Fibroblast of peridontal ligament (primary cell): ENCODE measurements around the gene PEX14.

Experiments used
- DNase-seq: peaks from one replicate; pipeline ENCODE4 v3.0.0-alpha.2; 2010; ENCODE audit errors: extremely low read depth

The PEX14 gene

DNA sequence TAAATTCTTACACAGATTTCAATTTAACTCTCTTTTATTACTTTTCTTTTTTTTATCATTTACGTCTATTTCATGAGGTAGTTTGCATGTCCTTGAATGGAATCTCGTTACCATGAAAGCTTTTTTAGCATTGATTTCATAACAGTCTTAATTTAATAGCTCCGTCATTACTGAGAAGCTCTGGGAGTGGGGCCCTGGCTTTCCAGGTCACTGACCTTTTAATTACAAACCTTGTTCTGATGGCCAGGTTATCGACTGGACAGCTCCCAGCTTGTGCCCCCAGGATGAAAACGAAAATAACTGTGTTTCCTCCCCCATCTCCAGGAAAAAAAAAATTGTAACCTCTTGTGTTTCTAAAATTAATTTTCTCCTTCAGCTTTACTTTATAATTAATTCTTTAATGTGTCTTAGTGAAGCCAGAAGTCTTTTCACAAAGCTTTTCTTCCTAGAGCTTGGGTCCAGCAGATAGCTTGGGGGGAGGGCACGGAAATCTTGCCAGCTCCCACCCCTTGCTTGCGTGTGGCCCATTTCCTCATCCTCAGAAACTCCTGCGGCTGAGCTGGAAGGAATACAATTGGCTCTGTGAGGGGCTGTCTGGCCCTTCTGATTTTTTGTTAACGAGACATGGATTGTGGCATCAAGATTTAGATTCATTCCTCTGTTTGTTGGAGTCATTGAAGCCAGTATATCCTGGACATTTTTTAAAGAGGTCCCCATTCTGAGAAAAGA is 65.7 kb downstream of the PEX14 start:
- no peak for DNase-seq

DNA sequence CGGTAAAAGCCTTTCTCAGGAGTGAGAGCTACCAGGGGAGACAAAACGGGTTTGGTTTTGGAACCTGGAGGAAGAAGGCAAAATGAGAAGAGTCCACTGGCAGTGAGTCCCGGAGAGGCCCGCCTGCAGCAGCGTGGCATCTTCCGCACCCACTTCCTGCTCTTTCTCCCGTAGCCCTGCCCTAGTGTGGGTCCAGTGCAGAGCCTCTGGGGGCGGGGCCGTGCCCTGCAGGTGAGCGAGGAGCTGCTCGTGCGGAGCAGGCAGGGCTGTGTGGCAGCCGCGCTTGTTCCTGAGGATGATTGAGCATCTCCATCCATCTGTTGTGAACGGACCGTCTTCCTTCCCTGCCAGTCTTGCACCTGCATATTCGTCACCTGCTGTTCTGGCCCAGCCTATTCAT is 66.5 kb downstream of the PEX14 start:
- no peak for DNase-seq

DNA sequence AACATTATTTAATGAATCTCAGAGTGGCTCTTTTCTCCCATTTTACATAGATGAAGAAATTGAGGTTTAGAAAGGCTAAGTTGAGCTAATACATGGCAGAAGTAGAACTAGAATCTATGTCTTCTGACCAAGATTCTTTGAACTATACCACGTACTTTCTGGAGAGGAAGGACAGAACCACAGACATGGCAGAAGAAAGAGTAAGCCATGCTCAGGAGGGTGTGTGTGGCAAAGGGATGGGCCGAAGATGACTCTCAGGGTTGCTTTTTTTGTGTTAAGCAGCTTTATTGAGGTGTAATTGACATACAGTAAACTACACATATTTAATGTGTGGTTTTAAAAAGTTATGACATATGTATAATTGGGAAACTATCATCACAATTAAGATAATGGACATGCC is 69.5 kb downstream of the PEX14 start:
- DNase-seq = no peak

DNA sequence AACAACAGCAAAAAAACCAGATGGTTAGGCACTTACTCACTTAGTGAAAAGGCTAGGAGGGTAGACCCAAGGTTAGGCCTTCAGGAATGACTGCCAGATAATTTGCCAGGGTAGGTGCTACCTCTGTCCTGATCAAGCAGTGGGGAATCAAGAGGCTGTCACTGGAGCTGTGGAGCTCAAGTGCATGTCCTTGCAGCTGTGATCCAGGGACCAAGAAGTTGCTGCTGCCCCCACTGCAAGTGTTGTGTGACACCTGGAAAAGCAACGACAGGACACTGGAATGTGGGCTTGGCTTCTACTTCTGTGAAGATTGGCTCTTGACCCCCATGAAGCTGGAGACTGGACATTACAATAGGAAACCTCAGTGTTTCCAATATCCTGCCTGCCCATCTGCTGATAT is 72.1 kb downstream of the PEX14 start:
- no peak for DNase-seq

DNA sequence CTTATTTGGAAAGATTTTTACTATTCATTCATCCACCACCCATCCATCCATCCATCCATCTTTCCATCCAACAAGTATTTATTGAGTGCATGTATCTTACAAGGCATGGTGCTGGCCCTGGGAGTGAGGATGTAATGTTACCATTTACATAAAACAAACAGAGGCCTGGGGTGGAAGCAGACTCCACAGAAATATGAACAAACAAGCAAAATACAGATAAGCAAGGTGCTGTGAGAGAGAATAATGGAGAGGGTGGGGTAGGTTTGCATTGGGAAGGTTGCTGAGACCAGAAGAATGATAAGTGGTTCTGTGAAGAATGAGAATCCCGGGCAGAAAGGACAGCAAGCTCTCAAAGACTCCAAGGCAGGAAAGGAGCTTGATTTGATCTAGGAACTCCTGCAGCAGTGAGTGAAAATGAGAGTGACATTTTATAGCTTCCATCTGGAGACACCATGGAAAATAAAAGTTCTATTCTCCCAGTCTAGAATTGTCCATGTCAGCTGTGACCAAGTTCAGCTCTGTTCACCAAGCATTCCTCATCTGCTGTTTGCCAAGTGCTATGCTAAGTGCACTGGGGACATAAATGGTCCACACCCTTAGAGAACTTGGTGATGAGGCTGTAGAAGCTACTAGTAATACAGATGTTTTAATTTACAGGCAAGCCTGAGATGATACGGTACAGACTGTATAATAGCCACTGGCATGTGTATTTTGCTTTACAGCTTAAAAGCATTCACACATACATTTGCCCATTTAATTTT is 75.3 kb downstream of the PEX14 start:
- no peak for DNase-seq

DNA sequence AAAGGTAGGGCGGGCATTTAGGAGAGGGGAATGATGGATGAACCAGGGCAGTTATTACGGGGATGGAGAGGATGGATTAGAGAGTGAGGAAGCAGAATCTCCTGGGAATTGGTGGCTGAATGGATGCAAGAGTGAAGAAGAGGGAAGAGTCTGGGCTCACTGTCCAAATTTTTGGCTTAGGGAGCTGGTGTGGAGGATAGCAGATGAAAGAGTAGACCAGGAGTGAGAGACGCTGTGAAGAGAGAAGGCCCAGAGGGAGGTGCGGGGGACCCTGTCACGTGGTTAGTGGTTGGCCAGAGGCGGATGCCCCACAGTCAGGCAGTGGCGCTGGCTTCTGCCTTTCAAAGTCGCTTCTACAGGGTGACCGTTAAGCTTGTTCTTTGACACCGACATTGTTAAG is 78.4 kb downstream of the PEX14 start:
- DNase-seq = no peak

DNA sequence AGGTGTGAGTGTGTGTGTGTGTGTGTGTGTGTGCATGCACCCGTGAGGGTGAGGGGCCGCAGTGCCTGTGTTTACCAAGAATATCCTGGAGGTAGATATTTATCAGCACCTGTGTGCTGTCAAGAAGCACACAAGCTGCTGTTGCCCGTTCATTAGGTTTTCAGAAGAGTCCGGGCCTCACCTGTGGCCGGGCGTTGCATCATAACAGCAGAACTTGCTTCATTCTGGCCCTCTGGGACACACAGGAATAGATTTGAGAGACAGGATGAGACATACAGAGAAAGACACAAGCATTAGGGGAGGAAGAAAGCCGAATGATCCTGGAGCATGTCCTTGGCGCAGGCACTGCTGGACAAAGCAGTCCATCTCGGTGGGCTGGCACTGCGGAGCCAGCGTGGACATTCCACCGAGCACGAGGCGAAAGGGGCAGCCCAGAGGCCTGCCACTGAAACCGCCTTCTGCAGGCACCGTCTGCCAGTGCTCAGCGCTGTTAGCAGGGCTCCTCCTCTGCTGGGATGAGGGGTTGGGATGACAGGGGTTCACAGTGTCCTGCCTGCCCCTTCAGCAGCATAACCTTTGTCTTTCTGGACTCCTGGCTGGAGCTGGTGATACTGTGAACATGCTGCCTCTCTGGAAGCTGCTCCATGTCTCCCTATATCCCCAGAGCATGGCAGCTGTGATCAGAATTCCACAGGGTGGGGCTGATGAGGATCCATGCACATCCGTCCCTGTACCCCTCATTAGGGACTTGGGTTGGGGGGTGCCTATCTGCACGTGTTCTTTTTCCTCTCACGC is 81.1 kb downstream of the PEX14 start:
- DNase-seq = no peak

DNA sequence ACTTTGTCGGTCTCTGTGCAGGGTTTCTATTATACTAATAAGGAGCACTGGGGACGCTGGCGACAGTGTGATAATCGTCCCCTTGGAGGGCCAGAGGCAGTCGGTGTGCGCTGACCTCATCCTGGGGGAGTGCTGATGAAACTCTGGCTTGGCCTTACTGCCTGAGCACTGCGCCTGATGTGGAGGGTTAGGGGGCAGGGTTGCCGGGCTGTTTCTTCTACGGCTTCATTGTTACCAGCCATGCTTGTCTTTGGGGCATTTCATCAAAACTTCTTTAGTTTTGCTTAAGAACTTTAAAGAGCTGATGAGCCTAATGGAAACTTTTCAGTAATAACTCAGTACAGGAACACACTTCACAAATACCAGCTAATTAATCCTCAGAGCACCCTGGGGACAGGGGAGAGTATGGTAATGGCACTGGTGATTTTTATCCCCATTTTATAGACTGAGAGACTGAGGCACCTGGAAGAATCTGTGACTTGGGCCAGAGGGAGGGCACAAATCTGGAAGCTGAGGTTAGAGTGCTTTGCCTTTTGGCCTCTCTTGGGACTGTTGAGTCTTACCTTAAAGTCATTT is 81.8 kb downstream of the PEX14 start:
- DNase-seq = no peak

DNA sequence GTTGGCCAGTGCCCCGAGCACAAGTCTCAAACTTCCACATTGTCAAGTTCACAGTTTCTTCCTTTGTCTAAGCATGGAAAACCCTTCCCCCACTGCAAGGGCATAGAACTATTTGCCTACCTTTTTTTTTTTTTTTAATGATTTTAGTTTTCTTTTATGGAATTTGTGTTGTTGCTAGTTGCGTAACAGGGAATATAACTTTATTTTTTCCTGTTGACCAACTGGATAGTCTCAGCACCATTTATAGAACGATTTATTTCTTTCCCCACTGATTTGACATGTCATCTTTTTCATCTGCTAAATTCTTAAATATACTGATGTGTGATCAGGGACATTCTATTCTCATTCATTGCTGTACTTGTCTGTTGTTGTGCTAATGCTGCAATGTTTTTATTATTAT is 83.0 kb downstream of the PEX14 start:
- DNase-seq = no peak

DNA sequence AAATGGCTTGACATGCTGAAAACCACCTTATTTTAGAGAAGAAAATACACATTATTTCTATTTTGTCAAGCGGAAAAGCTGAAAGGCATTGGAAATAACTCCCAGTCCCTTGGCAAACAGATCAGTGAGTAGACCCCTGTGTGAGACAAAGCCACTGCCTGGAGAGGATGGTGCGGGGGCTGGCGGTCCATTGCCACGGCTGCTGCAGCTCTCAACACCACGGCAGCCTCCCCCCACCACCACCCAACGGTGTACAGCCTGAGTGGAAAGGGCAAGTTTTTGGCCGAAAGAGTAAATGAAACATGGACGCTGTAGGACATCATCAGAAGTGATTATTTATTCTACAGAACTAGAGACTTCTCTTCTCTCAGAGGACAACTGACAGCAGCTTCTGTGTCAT is 84.6 kb downstream of the PEX14 start:
- no peak for DNase-seq

DNA sequence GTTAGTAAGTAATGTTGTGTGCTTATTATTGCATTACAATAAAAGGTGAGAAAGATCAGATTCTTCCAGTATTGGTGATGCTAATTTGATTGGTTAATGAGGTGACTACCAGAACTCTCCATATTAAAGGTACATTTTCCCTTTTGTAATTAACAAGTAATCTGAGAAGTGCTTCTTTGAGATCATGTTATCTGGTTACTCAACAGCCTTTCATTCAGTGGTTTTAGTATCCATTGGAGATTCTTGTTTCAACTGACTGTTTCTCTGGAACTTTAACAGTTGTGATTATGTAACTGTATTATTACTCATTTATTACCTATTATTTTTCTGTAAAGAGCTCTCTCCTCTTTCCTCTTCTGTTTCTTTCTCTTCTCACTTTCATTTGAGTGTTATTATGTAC is 86.7 kb downstream of the PEX14 start:
- DNase-seq = peak; percentile 35

DNA sequence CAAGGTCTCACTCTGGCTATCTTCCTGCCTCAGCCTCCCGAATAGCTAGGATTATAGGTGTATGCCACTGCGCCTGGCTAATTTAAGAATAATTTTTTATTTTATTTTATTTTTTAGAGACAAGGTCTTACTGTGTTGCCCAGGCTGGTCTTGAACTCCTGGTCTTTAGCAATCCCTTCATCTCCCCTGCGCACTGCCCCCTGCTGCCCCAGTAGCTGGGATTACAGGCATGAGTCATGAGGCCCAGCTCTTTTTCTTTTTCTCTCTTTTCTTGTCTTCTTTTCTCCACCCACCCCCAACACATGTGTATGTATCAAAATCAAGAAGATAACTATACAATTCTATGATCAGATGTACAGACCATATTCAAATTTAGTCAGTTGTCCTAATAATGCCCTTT is 87.2 kb downstream of the PEX14 start:
- DNase-seq = no peak

DNA sequence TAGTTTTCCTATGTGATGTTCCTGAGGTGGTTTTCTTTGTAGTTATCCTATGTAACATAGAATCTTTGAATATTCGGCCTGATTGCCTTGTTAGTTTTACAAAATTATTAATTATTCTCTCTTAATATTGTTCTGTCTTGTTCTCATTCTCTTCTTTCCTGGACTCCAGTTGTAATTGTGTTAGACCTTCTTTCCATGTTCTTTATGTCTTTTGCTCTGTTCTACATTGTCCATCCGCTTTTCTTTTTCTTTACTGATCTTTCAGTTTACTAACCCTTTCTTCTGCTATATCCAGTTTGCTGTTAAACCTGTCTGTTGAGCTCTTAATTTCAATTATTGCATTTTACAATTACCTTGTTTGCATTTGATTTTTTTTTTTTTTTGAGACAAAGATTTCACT is 89.3 kb downstream of the PEX14 start:
- no peak for DNase-seq

DNA sequence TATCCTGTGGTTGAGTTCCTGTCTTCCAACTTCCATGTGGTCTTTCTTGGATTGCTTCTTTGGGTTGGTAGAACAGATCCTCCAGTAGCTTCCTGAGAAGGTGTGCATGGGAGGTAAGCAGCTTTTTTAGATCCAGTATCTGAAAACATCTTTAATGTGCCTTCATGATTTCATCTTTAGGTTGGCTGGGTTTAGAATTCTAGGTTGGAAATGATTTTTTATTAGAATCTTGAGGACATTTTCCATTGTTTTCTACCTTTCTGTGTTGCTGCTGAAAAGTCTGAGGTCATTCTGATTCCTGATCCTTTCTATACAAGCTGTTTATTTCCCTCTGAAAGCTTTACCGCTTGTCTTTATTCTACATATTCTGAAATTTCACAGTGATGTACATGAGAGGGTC is 94.8 kb downstream of the PEX14 start:
- DNase-seq = no peak

DNA sequence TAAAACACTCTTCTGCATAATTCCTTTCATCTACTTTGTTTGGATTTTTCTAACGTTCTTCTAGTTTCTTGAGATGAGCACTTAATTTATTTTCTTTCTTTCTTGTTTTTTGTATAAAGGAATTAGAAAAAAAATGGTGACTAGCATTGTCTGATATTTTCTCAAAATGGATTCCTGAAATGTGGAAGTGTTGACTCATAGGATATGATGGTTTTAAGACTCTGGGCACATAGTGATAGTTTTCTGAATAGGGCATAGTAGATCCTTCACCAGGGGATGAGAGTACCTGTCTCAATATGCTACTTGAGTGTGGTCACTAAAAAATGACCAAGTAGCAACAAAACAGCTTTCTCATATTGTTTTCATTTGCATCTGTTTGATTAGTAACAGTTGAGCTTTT is 100.9 kb downstream of the PEX14 start:
- peak; percentile 65 for DNase-seq

DNA sequence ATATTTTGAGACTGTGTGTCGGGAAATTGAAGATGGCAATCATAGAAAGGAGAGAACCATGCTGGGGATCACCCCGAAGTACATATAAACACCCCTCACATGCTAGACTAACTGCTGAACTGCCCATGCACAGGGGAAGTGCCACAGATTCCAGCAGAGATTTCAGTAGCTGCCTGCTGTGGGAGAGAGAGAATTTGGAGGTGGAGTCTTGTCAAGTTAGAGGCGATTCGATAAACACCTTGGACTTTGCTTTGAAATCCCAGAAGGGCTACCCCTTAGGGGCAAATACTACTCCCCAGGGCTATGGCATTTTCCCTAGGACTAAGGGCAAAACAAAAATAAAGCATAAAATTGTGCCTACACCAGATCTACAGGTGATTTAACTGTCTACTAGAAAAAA is 103.3 kb downstream of the PEX14 start:
- no peak for DNase-seq

DNA sequence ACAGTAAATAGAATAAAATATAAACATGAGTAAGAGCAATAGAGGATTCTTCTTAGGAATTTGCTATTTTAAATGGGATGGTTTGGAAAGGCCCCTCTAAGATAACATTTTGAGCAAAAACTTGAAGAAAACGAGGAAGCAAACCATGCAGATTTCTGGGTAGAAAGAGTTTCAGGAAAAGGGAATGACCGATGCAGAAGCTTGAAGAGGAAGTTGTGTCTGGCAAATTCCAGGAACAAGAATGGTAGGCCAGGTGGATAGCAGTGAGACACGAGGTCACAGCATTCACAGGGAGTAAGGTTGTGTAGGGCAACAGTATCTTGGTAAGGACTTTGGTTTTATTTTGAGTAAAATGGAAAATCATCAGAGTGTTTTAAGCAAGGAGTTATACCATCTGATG is 108.9 kb downstream of the PEX14 start:
- DNase-seq = no peak

DNA sequence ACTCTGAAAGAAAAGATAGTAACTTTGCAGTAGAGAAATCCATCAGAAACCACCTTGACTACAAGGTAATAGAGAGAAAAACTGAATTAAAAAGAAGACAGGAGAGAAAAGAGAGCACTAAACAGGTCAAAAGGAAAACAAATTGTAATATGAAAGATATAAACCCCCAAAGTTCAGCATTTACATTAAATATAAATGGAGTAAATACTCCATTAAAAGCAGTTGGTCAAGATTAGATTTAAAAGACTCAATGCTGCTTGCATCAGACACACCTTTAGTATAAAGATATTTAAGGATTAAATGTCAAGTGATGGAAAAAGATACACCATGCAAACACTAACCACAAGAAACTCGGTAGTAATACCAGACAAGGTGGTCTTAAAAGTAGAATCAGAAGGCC is 110.5 kb downstream of the PEX14 start:
- DNase-seq = no peak

DNA sequence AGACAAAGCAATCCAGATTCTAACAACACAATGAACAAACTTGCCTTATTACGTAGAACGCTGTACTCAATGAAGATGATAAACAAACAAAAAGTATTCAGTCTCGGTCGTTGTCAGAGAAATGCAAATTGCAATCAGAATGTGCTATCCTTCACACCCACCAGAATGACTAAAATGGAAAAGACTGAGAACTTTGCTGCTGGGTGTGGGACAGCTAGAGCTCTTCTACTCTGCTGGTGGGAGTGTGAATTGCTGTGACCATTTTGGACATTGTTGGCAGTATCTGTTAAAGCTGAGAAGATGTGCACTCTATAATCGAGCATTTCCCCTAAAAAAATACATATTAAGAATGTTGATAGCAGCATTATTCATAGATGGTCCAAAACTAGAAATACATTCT is 111.4 kb downstream of the PEX14 start:
- DNase-seq = no peak

DNA sequence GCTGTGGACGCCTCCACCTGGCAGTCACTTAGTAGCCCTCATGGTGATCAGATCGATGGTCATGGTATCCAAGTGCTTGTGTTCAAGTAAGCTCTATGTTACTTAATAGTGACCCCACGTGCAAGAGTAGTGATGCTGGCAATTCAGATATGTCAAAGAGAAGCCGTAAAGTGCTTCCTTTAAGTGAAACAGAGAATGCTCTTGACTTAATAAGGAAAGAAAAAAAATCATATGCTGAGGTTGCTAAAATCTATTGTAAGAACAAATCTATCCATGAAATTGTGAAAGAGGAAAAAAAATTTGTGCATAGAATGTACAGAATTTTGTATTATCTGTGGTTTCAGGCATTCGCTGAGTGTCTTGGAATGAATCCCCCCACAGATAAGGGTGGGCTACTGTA is 113.9 kb downstream of the PEX14 start:
- DNase-seq = no peak

DNA sequence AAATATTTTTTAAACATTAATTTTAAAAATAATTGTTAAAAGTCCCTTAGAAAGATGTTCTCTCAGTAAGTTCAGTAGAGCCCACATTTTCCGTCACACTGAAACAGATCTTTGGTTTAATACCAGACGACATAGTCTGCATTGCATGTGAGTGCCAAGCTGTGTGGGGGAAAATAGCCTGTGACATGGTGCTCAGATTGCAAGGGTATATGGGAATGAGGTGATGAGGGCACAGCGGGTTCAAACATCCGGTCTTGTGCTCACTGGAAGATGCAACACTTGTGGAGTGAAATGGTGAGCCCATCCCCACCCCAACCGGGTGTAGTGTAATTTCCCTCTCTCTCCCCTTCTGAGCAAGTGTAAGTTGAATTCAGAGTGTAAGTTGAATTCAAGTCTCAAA is 114.3 kb downstream of the PEX14 start:
- no peak for DNase-seq

DNA sequence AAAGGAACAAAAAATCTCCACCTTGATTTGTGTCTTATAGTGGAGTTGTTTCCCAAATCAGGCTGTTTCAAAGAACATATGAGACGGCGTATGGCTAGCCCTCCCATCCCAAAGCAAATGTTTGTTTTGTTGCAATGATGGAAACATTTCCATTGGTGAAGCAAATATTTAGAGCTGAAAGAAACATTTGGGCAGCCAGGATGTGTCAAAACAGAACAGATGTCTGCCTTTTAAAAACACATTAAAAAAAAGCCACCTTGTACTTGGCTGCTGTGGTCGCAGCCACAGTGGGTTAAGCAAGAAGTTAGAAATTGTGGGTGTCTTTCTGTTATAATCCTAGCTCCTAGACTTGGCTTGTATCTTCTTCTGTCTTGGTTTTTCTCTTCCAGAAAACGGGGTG is 116.3 kb downstream of the PEX14 start:
- no peak for DNase-seq

DNA sequence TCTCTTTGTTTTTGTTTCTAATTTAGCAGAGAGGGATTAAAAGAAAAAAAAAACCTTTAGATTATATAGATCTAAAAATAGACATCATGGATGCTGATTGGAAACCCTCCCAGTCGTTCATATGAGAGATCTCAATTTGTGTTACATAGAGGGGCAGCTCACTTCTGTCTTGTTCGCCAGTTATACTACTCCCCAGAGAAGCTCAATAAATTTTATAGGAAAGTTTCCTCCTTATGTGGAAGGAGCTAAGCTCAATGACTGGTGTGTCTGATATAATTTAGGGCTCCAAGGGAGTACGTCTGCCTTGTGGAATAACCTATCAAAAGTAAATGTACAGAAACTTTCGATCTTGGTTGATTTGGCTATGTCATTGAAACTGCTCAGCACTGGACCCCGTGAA is 117.6 kb downstream of the PEX14 start:
- no peak for DNase-seq
